Activated CD4-positive, alpha-beta T cell treated with anti-CD3 and anti-CD28 coated beads for 48 hours (primary cell): ENCODE results near the gene SNN.

Experiments
- DNase-seq: peaks from one replicate; pipeline ENCODE4 v3.0.0-alpha.2; 2020

SNN gene

DNA sequence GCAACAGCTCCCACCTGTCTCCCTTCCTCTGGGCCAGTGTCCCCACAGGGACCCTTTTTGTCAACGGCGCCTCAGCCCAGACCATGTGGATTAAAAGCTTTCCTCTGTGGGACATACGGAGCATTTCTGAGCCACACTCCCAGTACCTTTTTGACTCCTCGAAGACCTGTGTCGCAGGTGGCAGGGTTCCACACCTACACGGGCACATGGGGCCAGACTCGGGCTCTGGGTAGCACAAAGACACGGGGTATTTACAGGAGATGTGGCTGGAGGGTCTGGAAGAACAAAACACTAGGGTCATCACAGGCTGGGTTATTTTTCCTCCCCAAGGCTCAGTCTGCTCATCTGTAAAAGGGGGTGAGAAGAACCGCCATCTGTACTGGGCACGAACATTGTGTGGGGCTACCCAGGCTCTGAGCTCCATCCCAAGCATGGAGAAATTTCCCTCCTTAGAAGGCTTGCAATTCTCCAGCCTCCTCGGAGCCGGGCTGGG is 32.5 kb upstream of the SNN start:
- DNase-seq, result no peak

DNA sequence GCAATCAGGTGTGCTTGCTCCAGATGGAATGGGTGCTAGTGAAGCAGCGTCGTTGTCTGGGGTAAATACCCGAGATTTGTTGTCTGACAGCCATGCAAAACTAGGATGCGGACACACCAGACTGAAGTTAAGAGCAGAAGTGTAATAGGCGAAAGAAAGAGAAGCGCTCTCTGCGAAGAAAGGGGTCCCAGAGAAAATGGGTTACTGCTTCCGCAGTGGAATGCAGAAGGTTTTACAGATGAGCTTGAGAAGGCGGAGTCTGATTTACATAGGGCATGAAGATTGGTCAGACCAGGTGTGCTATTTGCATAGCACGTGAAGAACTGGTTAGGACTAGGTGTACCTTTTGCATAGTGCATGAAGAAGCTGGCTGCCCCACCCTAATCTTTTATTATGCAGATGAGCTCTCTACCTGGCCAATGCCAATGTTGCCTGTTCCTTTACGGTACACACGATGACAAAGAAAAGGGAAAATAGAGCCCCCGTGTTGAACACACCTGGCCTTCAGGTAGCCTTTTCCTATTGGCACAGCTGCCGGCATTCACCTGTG is 32.0 kb upstream of the SNN start:
- DNase-seq, result no peak

GRCh38 chr16:11637320-11637719 is 30.9 kb upstream of the SNN start:
- DNase-seq, result no peak

DNA sequence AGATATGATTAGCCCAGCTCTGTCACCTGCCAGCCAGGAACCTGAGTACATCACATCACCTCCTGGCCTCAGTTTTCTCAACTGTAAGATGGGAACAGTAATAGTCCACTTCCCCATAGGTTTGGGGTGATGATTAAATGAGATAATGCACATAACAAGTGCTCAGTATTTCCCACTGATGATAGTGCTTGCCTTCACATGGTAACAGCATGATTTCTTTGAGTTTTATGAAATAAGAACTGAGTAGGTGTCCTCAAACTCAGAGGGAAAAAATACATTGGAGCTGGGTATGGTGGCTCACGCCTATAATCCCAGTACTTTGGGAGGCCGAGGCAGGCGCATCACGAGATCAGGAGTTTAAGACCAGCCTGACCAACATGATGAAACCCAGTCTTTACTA is 30.1 kb upstream of the SNN start:
- no peak for DNase-seq

DNA sequence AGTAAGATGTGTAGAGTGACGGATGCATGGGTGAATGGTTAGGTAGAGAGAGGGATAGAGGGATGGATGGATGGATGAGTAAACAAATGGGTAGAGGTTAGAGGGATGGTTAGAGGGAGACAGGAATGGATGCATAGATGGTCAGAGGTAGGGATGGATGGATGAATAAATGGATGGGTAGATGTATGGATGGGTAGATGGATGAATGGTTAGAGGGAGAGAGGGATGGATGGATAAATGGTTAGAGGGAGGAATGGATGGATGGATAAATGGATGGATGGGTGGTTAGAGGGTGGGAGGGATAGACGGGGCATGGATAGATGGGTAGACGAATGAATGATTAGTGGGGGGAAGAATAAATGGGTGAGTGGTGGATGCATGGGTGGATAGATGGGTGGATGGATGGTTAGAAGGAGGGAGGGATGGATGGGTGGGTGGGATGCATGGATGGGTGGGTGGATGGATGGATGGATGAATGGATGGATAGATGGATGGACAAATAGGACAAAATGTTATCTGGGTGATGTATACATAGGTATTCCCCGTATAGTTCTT is 29.2 kb upstream of the SNN start:
- DNase-seq, result no peak

GRCh38 chr16:11639925-11640899 is 28.0 kb upstream of the SNN start:
- DNase-seq, result no peak

DNA sequence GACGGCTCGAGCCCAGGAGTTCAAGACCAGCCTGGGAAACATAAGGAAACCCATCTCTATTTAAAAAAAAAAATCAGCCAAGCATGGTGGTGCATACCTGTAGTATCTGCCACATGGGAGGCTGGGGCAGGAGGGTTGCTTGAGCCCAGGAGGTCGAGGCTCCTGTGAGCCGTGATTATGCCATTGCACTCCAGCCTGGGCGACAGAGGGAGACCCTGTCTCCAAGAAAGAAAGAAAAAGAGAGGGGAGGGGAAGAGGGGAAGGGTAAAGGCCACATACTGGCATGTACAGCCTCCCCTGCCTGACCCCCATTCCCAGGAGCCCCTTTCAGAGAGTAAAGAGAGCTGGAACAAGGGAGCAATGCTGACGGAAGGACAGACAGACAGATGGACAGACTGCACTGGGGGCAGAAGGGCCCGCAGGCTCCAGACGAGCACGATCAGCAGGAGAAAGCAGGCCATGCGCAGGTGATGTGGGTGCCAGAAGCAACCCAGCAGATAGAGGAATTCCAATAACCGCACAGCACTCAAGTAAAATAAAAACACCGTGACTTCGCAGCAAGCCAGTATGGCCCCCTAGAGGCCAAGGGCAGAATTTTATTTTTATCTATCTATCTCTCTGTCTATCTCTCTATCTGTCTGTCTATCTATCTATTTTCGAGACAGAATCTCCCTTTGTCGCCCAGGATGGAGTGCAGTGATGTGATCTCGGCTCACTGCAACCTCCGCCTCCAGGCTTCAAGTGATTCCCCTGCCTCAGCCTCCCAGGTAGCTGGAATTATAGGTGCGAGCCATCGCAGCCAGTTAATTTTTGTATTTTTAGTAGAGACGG is 27.1 kb upstream of the SNN start:
- no peak for DNase-seq

DNA sequence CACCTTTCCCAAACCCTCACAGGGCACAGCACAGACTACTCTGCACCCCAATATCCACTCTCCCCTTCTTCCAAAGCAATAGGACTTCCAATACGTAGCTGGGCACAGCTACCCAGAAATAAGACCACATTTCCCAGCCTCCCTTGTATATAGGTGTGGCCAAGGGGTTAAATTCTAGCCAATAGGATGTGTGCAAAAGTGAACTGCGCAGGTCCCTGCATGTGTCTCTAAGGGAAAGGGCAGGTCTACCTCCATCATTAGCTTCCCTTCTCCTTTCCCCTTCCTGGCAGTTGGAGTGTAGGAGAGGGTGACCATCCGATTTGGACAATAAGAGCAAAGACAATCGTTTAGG is 25.5 kb upstream of the SNN start:
- DNase-seq, result no peak

DNA sequence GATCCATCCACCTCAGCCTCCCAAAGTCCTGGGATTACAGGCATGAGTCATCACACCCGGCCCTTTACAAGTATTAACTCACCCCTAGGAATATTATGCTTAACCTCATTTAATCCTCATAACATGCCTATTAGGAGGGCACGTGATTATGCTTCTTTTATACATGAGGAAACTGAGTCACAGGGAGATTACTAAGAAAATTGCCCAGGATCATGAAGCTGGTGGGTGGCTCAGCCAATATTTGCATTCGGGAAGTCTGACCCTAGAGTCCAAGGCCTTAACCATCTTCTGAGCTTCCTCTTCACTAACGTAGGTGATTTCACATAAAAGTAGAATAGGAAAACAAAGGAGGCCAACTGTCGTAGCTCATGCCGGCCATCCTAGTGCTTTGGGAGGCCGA is 19.0 kb upstream of the SNN start:
- DNase-seq, result no peak

DNA sequence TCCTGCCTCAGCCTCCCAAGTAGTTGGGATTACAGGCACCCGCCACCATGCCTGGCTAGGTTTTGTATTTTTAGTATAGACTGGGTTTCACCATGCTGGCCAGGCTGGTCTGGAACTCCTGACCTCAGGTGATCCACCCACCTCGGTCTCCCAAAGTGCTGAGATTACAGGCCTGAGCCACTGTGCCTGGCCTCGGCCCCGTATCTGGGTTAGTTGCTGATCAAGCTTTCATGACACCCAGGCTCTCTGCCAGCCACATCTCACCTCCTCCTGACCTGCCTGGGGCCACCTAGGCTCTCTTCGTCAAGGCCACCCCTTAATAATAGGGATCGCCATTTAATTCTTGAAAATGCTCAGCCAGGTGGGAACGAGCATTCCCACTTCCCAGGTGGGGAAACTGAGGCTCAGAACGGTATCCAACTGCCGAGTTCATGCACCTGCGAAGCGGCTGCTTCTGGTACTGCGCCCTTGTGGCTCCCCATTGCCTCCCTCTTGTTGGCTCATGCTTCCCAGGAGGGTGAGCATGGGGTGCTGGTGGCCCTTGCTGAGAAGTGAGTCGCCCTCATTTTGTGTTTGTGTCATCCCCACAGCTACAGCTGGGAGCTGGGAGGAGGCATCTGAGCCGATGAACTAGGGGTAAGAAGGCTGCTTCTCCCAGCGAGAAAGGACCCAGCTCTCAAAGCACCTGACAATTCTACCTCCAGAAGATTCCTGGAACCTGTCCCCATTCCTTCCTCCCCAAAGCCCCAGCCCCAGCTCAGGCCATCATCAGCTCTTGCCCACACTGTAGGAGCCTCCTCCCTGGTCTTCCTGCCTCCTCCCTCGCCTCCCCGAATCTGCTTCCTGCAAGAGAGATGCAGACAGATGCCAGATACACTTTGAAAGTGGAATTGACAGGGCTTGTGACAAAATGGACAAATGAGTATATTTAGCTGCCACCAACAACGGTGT is 17.3 kb upstream of the SNN start:
- no peak for DNase-seq

GRCh38 chr16:11651796-11652195 is 16.5 kb upstream of the SNN start:
- DNase-seq, result no peak

GRCh38 chr16:11655655-11656054 is 12.6 kb upstream of the SNN start:
- no peak for DNase-seq

DNA sequence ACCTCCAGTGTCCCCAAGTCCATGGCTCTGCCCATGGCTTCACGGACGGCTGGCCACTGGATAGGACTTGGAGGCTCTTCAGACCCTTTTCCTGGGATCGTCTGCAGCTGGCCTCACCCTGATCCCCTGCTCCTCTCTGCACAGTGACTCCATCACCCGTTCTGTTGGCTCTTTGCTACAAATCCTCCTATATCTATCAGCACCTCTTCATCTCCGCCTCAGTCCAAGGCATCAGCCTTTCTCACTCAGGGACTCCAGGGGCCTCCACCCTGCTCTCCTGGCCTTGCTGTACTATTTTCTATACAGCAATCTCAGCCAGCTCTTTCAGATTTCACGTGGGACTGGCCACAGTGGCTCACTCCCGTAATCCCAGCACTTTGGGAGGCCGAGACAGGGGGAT is 10.7 kb upstream of the SNN start:
- no peak for DNase-seq

DNA sequence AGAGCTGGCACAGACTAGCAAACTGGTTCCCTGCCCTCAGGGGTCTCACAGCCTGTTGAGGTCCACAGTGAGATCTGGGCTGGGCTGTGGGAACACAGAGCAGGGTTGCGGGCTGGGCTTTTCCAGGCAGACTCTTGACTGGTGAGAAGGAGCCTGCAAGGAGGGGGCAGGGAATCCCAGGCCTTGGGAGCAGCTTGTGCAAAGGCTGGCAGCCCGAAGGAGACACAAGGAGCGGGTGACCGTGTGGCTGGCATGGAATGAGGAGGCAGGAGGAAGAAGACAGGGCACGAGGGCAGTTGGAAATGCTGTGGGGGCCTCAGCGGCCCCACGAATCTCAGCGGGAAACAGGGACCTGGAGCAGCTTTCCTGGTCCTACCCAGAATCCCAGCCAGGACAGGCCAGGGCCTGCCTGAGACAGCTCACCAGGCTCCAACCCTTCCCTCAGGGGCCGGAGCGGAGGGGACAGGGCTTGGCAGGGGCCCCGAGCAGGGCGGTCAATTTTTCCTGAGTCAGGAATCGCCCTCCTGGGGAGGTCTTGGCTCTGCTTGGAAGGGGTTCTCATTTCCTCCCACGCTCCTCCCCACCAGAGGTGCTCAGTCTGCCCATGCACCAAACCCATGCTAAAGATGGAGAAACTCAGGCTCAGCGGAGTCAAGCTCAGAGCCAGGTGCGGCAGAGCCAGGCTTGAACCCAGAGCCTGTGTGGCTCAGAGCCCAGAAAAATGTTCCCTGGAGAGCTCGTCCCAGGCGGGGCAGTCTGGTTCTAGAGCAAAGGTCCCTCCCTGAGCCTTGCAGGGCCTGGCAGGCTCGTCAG is 9.2 kb upstream of the SNN start:
- no peak for DNase-seq

DNA sequence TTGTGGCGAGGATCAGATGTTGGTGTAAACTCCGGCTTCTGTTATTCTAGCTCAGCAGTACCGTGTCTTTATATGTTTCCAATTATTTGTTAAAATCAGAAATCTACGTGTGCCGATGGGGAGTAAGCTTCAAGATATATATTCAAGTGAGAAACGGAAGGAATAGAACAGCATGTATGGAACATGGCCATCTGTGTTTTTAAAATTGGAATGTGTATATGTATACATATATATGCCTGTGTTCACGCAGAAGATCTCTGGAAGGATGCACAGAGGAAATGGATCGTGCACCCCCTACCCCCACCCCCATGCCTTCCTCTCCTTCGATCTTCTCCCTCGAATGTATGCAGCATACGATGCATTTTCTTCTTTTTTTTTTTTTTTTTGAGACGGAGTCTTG is 7.7 kb upstream of the SNN start:
- DNase-seq, result no peak

- DNase-seq, result no peak
Observed at GRCh38 chr16:11662582-11662981, 5.7 kb upstream of the SNN start.

DNA sequence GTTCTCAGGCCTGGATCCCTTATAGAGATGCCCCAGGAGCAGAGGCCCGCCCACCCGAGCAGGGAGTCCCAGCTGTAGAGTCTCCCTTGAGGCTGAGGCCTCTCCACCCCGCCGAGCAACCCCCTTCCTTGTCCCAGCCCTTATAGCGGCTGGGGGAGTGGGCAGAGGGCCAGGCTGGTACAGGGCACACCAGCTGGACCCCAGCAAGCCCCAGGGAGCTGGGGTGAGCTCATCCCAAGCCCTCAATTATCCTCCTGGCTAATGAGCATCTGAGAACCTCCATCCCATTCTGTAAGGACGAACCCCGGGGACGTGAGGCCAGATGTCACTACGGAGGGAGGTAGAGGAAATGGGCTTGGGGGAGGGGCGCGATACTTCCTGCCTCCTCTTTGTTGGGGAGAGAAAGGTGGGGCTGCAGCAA is 3.2 kb upstream of the SNN start:
- DNase-seq, result peak; percentile 53

DNA sequence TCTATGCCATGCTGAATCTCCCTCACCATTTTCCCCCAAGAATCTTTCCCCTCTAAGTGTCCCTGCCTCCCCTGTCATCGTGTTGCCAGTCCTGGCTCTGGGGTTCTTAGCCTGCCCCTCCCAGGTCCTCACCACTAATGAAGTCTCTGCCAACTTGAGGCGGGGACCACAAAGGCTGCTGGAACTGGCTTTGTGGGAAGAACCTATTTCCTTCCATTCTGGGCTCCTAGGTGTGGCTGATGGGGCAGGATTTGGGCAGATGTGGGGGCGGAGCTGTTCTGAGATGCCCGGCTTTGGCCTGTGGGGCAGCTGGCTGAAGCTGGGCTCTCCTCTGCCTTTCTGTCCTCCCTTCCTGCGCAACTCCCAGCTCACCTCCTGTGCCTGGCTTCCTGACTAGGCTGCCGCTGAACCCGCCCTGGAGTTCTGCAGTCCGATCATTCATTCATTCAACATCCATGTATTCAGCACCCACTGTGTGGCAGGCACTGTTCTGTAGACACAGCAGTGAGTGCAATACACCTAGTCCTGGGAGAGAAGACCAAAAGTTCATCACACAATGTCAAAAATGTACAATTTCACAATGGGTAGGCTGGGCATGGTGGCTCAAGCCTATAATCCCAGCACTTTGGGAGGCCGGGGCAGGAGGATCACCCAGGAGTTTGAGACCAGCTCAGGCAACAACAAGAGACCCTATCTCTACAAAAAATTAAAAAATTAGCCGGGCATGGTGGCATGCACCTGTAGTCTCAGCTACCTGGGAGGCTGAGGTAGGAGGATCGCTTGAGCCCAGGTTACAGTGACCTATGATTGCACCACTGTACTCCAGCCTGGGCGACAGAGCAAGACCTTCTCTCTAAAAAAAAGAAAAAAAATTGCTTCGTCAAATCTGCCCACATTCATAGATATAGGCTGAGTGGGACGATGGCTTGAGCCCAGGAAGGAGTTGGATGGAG is 1.9 kb upstream of the SNN start:
- no peak for DNase-seq

- no peak for DNase-seq
Observed at GRCh38 chr16:11667221-11667823, 933 bp upstream of the SNN start.
